Measurements from ENCODE around the gene ZDHHC22. TPM values are rescaled to one million over a fixed set of nuclear protein-coding genes. Genes with fewer than 3 reads are reported as not detected.

ZDHHC22 gene
- total and polyA plus RNA-seq, 2 donors from 2014 or later, result not detected

DNA sequence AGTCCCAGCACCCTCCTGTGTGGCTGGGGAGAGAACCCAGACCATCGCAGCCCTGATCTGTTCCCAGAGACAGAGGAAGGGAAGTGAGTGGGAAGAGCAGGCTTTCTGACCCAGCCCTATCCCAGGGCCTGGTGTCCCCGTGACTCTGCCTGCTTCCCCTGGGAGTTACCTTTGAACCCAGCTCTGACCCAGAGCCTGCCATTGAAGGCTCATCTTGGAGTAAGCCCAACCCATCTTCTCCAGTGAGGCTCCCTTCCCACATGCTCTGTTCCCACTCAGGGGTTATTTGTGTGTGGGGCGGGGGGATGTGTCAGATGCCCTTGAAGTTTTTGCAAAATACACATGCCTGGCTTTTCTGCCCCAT, 46.0 kb upstream of the ZDHHC22 start:
- FAIRE-seq (no peak), DNase-seq (no peak)
- Histone ChIP-seq H3K27me3 (ENCODE audit: control insufficient read depth, insufficient read depth, low read length) (no peaks in the 10 kb centered on the region), H3K9ac (ENCODE audit: low read length in 3 of 3) (no peak overlapping the region), H3K4me1 (ENCODE audit: control insufficient read depth in 2 of 3, insufficient read depth in 2 of 3, low read depth in 1 of 3, low read length in 3 of 3) (no peaks in the 10 kb centered on the region), H3K9me3 (ENCODE audit: control insufficient read depth in 2 of 3, insufficient read depth in 1 of 3, low read length in 3 of 3) (no peaks in the 10 kb centered on the region), H3K36me3 (ENCODE audit: control insufficient read depth in 2 of 3, insufficient read depth in 3 of 3, low read length in 3 of 3) (no peaks in the 10 kb centered on the region), H3K27ac (ENCODE audit: low read depth in 2 of 2, low read length in 2 of 2) (no peak overlapping the region), H3K4me3 (ENCODE audit: low read length in 3 of 3) (no peak overlapping the region)
- TF ChIP-seq, protein P1, sequence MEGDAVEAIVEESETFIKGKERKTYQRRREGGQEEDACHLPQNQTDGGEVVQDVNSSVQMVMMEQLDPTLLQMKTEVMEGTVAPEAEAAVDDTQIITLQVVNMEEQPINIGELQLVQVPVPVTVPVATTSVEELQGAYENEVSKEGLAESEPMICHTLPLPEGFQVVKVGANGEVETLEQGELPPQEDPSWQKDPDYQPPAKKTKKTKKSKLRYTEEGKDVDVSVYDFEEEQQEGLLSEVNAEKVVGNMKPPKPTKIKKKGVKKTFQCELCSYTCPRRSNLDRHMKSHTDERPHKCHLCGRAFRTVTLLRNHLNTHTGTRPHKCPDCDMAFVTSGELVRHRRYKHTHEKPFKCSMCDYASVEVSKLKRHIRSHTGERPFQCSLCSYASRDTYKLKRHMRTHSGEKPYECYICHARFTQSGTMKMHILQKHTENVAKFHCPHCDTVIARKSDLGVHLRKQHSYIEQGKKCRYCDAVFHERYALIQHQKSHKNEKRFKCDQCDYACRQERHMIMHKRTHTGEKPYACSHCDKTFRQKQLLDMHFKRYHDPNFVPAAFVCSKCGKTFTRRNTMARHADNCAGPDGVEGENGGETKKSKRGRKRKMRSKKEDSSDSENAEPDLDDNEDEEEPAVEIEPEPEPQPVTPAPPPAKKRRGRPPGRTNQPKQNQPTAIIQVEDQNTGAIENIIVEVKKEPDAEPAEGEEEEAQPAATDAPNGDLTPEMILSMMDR (IDR thresholded peaks at IDR 0.05; ENCODE audit: borderline replicate concordance, extremely low read depth, insufficient read depth), result no peak
- intact Hi-C loops (cut with DNase I), result no loop called here

DNA sequence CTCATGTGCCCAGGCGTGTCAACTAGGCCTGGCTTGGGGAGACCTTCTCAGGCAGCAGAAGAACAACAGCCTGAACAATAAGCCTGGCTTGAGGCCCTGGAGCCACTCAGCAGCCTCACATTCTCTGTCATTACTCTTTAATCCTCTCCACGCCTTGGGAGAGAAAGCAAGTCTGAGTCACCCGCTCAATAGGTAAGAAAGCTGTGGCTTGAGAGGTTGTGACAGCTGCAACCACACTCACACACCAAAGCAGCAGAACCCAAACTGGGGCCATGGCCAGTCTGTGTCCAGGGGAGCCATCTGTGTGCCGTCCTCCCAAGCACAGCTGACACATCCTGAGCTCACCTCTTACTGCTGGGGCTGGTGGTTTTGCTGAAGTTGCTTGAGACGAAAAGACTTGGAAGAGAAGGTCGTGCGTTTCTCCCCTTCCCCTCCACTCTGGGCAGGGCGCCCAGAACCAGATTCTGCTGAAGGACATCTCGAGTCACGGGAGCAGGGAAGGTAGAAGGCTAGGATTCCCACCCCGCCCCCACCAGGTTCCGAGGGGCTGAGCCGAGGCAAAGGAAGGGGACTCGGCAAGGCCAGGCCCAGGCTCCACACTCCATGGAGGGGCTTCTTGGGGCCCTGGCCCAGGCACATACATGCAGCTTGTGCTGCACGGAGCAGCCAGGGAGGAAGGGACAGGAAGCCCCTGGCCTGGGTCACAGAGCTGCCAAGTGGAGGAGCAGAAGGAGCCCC, 45.5 kb upstream of the ZDHHC22 start:
- intact Hi-C loops (cut with DNase I), result no loop called here
- DNase-seq, result peak in 1 of 5 donors; percentile 22
- Histone ChIP-seq H3K27me3 (ENCODE audit: control insufficient read depth, insufficient read depth, low read length) (no peaks in the 10 kb centered on the region), H3K9ac (ENCODE audit: low read length in 3 of 3) (no peak overlapping the region), H3K9me3 (ENCODE audit: control insufficient read depth in 2 of 3, insufficient read depth in 1 of 3, low read length in 3 of 3) (no peaks in the 10 kb centered on the region), H3K4me3 (ENCODE audit: low read length in 3 of 3) (no peak overlapping the region), H3K36me3 (ENCODE audit: control insufficient read depth in 2 of 3, insufficient read depth in 3 of 3, low read length in 3 of 3) (no peaks in the 10 kb centered on the region), H3K27ac (ENCODE audit: low read depth in 2 of 2, low read length in 2 of 2) (no peak overlapping the region), H3K4me1 (ENCODE audit: control insufficient read depth in 2 of 3, insufficient read depth in 2 of 3, low read depth in 1 of 3, low read length in 3 of 3) (peaks cover 0 to 2% (median 0%) of the 10 kb centered on the region in 3 donors)
- FAIRE-seq, result no peak
- TF ChIP-seq, protein P1 (IDR thresholded peaks at IDR 0.05; ENCODE audit: borderline replicate concordance, extremely low read depth, insufficient read depth), result no peak

- H3K9ac ChIP-seq (ENCODE audit: low read length in 3 of 3), result no peak overlapping the region
- intact Hi-C loops (cut with DNase I), result no loop called here
- H3K36me3 ChIP-seq (ENCODE audit: control insufficient read depth in 2 of 3, insufficient read depth in 3 of 3, low read length in 3 of 3), result no peaks in the 10 kb centered on the region
- no peak overlapping the region for H3K4me3 ChIP-seq (ENCODE audit: low read length in 3 of 3)
- TF ChIP-seq, protein P1 (IDR thresholded peaks at IDR 0.05; ENCODE audit: borderline replicate concordance, extremely low read depth, insufficient read depth), result no peak
- no peak overlapping the region for H3K27ac ChIP-seq (ENCODE audit: low read depth in 2 of 2, low read length in 2 of 2)
- no peak for DNase-seq
- H3K27me3 ChIP-seq (ENCODE audit: control insufficient read depth, insufficient read depth, low read length), result no peaks in the 10 kb centered on the region
- H3K9me3 ChIP-seq (ENCODE audit: control insufficient read depth in 2 of 3, insufficient read depth in 1 of 3, low read length in 3 of 3), result no peaks in the 10 kb centered on the region
- no peak for FAIRE-seq
- peaks cover 0 to 5% (median 0%) of the 10 kb centered on the region in 3 donors for H3K4me1 ChIP-seq (ENCODE audit: control insufficient read depth in 2 of 3, insufficient read depth in 2 of 3, low read depth in 1 of 3, low read length in 3 of 3)
Measured at GRCh38 chr14:77185093-77185465, 43.5 kb upstream of the ZDHHC22 start.

Data from kidney (tissue), 14 donors.